Astrocyte (in vitro differentiated cells and primary cell): ENCODE data around the gene C12orf43. TPM values are rescaled to one million over a fixed set of nuclear protein-coding genes. Genes with fewer than 3 reads are reported as not detected.

Experiments used
- DNase-seq: peaks from one replicate; pipeline ENCODE4 v3.0.0-alpha.2; 2010; ENCODE audit warnings: low read depth
- FAIRE-seq: peaks from 2 replicates; lab custom pipeline; 2011; peaks lifted over from hg19 to GRCh38; lab: Jason Lieb, UNC
- H2AFZ ChIP-seq: 2 replicates; pipeline ENCODE4 v1.6.0; 2012; ENCODE audit warnings: low read depth, low read length, inconsistent platforms
- H3K27ac ChIP-seq: 2 replicates; pipeline ENCODE4 v1.5.1; 2011; ENCODE audit warnings: low read depth, low read length, inconsistent platforms
- H3K27me3 ChIP-seq: 2 replicates; pipeline ENCODE4 v1.6.0; 2011; ENCODE audit warnings: low read length, inconsistent platforms; ENCODE audit not compliant: insufficient read depth
- H3K36me3 ChIP-seq: 2 replicates; pipeline ENCODE4 v1.5.1; 2011; ENCODE audit warnings: low read length, inconsistent platforms; ENCODE audit not compliant: insufficient read depth
- H3K4me1 ChIP-seq: 2 replicates; pipeline ENCODE4 v1.5.1; 2011; ENCODE audit warnings: low read length, inconsistent platforms; ENCODE audit not compliant: insufficient read depth
- H3K4me2 ChIP-seq: 2 replicates; pipeline ENCODE4 v1.6.0; 2012; ENCODE audit warnings: low read length, inconsistent platforms
- H3K4me3 ChIP-seq: 2 replicates; pipeline ENCODE4 v1.5.1; 2011; ENCODE audit warnings: low read depth, mild to moderate bottlenecking, low read length, inconsistent platforms; ENCODE audit not compliant: insufficient read depth
- H3K79me2 ChIP-seq: 2 replicates; pipeline ENCODE4 v1.6.0; 2012; ENCODE audit warnings: mild to moderate bottlenecking, low read length, inconsistent platforms; ENCODE audit not compliant: insufficient read depth
- H3K9ac ChIP-seq: 2 replicates; pipeline ENCODE4 v1.6.0; 2012; ENCODE audit warnings: mild to moderate bottlenecking, low read length, inconsistent platforms
- H3K9me3 ChIP-seq: 2 replicates; pipeline ENCODE4 v1.5.1; 2012; ENCODE audit warnings: low read depth, mild to moderate bottlenecking, low read length, inconsistent platforms; ENCODE audit not compliant: insufficient read depth
- H4K20me1 ChIP-seq: 2 replicates; pipeline ENCODE4 v1.6.0; 2012; ENCODE audit warnings: low read length, inconsistent platforms; ENCODE audit not compliant: insufficient read depth
- H3K27ac Mint-ChIP-seq: one replicate; pipeline ENCODE4 v1.8.0; 2021; ENCODE audit warnings: mild to moderate bottlenecking, mixed read lengths; ENCODE audit not compliant: unreplicated experiment
- H3K27me3 Mint-ChIP-seq: one replicate; pipeline ENCODE4 v1.8.0; 2021; ENCODE audit warnings: low read depth, mixed read lengths; ENCODE audit not compliant: unreplicated experiment
- H3K36me3 Mint-ChIP-seq: one replicate; pipeline ENCODE4 v1.8.0; 2021; ENCODE audit warnings: low read depth, mixed read lengths; ENCODE audit not compliant: unreplicated experiment
- H3K4me1 Mint-ChIP-seq: one replicate; pipeline ENCODE4 v1.8.0; 2021; ENCODE audit warnings: low read depth, mixed read lengths; ENCODE audit not compliant: unreplicated experiment
- H3K4me3 Mint-ChIP-seq: one replicate; pipeline ENCODE4 v1.8.0; 2021; ENCODE audit warnings: mild to moderate bottlenecking, moderate library complexity, mixed read lengths; ENCODE audit not compliant: unreplicated experiment
- H3K9me3 Mint-ChIP-seq: one replicate; pipeline ENCODE4 v1.8.0; 2021; ENCODE audit warnings: mild to moderate bottlenecking, mixed read lengths; ENCODE audit not compliant: unreplicated experiment
- EZH2 ChIP-seq: IDR thresholded peaks from 2 replicates; pipeline ENCODE4 v1.6.1; 2012; ENCODE audit warnings: mild to moderate bottlenecking, low read length, inconsistent platforms; ENCODE audit not compliant: insufficient read depth
- total RNA-seq: library from RNA; stranded (reverse); gene quantifications from 2 replicates; pipeline ENCODE4 v1.2.1, GENCODE V29; 2021
- TF ChIP-seq, protein P1 (sequence below): IDR thresholded peaks from 2 replicates; pipeline ENCODE4 v1.5.1; 2011; ENCODE audit warnings: low read depth, mild to moderate bottlenecking, inconsistent platforms, low read length, moderate library complexity; ENCODE audit not compliant: insufficient read depth

Gene C12orf43
- total RNA-seq, 1 donor from 2014 or later: 16.2 TPM

- H3K27ac ChIP-seq: no peak overlapping the region
- H3K27me3 Mint-ChIP-seq: peaks cover 24% of the 10 kb centered on the region
- peaks cover 4% of the 10 kb centered on the region for H3K27me3 ChIP-seq
- H3K9me3 ChIP-seq: no peaks in the 10 kb centered on the region
- H3K4me3 Mint-ChIP-seq: no peak overlapping the region
- no peak overlapping the region for H3K4me2 ChIP-seq
- no peaks in the 10 kb centered on the region for H3K36me3 ChIP-seq
- no peak overlapping the region for H2AFZ ChIP-seq
- H3K9me3 Mint-ChIP-seq: no peaks in the 10 kb centered on the region
- no peak overlapping the region for H3K9ac ChIP-seq
- no peaks in the 10 kb centered on the region for H3K36me3 Mint-ChIP-seq
- FAIRE-seq (no peak), DNase-seq (no peak)
- no peaks in the 10 kb centered on the region for H3K4me1 ChIP-seq
- H3K27ac Mint-ChIP-seq: no peak overlapping the region
- no peaks in the 10 kb centered on the region for H3K79me2 ChIP-seq
- H3K4me3 ChIP-seq: no peak overlapping the region
- TF ChIP-seq, protein P1, sequence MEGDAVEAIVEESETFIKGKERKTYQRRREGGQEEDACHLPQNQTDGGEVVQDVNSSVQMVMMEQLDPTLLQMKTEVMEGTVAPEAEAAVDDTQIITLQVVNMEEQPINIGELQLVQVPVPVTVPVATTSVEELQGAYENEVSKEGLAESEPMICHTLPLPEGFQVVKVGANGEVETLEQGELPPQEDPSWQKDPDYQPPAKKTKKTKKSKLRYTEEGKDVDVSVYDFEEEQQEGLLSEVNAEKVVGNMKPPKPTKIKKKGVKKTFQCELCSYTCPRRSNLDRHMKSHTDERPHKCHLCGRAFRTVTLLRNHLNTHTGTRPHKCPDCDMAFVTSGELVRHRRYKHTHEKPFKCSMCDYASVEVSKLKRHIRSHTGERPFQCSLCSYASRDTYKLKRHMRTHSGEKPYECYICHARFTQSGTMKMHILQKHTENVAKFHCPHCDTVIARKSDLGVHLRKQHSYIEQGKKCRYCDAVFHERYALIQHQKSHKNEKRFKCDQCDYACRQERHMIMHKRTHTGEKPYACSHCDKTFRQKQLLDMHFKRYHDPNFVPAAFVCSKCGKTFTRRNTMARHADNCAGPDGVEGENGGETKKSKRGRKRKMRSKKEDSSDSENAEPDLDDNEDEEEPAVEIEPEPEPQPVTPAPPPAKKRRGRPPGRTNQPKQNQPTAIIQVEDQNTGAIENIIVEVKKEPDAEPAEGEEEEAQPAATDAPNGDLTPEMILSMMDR: no peak
- TF ChIP-seq EZH2: no peak
- H4K20me1 ChIP-seq: no peaks in the 10 kb centered on the region
- no peaks in the 10 kb centered on the region for H3K4me1 Mint-ChIP-seq
Observed at GRCh38 chr12:120959111-120959878, 57.0 kb downstream of the C12orf43 start.

GRCh38 chr12:120956579-120957300 is 59.5 kb downstream of the C12orf43 start:
- Mint-ChIP-seq H3K27ac (no peak overlapping the region), H3K9me3 (no peaks in the 10 kb centered on the region), H3K36me3 (no peaks in the 10 kb centered on the region), H3K4me1 (no peaks in the 10 kb centered on the region), H3K4me3 (no peak overlapping the region), H3K27me3 (peaks cover 16% of the 10 kb centered on the region)
- Histone ChIP-seq H3K27ac (no peak overlapping the region), H3K27me3 (peaks cover 4% of the 10 kb centered on the region), H3K4me1 (no peaks in the 10 kb centered on the region), H3K36me3 (no peaks in the 10 kb centered on the region), H3K4me3 (no peak overlapping the region), H3K79me2 (no peaks in the 10 kb centered on the region), H4K20me1 (no peaks in the 10 kb centered on the region), H2AFZ (no peak overlapping the region), H3K4me2 (no peak overlapping the region), H3K9me3 (no peaks in the 10 kb centered on the region), H3K9ac (no peak overlapping the region)
- FAIRE-seq (no peak), DNase-seq (no peak)
- TF ChIP-seq, protein P1: no peak
- TF ChIP-seq EZH2: no peak
